Measurements from ENCODE around the gene MAP7.
"Not testable (repeated sequence)": the region's sequence is repeated elsewhere in the genome, so short reads cannot be mapped to it uniquely, and the experiment has no call there.

MAP7 gene

DNA sequence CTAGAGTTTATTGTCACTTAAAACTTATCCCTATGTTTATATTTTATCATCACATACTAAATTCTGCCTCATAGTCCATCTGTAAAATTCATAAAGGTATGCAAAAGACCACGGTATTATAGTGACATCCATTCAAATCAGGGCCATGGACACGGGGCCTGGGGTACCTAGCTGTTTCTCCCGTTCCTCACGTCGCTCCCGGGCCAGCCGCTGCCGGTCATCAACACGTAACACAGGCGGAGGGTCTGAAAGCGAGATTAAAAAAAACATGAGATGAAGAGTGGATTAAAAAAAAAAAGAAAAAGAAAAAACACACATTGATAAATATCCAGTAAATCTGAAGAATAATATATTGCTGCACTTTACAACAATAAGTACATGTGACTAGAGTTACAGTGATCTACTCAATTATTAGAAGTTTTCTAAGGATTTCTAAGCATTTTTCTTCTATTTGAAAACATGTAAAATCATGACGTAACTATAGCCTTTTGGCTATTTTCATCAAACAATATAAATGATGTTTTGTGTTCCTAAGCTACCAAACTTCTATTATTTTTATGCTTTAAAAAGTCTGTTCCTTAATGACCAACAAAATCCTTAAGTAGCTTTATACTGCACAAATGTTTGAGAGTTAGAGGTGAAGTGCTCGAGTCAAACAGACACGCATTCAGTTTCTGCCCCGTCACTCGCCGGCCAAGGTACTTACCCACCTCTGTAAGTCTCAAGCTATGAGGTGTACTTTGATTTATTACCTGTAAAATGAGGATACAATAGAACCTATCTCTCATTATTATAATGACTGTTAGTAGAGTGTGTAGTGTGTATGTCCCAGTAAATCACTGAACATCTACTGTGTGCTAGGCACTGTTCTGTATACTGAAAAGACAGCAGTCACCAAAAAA, 138.5 kb downstream of the MAP7 start:
- no peak for DNase-seq

DNA sequence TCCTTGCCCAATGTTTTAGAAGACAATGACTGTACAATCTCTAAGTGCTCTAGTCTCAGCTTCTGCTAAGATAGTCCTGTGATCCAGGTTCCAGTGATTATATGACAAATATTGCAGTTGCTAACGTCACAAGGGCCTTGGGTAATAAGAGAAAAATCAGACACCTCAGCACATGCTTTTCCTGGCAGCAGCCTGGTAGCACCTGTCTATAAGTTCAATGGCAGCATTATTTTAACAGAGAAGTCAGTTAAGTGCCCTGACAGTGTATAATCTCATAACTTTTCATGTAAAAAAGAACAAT, 139.2 kb downstream of the MAP7 start:
- no peak for DNase-seq

DNA sequence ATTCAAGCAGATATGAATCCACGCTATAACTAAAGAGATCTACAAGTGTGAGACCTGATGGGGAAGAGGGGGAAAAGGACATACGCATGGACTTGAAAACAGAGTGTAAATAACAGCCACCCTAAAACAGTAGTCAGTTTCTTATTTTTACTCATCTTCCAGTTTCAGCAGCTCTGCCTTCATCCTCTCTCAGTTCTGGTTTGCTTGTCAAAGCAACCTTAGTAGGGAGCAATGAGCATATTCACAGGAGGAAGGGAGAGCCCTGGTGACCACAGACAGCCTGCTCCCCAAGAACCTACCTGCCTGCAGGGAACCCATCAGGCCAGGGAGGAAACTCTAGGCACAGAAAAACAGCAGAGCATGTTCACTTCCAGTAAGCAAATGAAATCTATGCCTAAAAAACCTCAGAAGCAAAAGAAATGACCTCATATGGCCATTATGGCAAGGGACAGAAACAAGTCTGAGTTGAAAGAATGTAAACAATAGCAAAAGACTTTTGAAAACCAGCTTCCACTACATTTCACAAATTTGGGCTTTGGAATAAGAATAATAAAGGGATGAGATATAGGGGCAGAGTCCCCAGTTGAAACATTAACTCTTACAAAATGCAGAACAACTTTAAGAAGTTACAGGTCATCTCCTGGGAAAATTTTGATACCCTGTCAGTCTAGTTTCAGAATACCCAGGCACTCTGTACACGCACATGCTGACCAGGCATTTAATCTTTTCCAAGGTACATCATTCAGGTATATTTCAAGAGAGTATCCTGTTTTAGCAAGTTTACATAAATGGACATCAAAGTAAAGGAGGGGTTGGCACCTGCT, 139.8 kb downstream of the MAP7 start:
- DNase-seq = no peak

DNA sequence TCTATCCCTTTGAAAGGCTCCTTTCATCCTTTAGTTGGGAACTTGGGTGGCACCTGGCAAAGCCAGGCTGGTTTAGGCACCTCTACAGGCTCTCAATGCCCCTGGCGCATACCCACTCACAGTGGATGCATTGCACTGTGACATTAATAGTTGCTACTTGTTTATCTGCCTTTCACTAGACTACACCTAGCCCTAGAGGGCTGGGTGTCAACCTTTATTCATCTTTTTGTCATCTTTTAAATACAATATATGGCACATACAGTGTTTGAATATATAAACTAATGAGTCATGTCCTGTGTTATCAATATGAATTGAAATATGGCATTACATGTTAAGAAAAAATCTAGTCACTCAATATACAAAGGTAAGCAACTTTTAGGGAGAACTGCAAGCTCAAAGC, 140.6 kb downstream of the MAP7 start:
- DNase-seq = no peak

- no peak for DNase-seq
Measured at GRCh38 chr6:136408204-136408603, 142.0 kb downstream of the MAP7 start.

DNA sequence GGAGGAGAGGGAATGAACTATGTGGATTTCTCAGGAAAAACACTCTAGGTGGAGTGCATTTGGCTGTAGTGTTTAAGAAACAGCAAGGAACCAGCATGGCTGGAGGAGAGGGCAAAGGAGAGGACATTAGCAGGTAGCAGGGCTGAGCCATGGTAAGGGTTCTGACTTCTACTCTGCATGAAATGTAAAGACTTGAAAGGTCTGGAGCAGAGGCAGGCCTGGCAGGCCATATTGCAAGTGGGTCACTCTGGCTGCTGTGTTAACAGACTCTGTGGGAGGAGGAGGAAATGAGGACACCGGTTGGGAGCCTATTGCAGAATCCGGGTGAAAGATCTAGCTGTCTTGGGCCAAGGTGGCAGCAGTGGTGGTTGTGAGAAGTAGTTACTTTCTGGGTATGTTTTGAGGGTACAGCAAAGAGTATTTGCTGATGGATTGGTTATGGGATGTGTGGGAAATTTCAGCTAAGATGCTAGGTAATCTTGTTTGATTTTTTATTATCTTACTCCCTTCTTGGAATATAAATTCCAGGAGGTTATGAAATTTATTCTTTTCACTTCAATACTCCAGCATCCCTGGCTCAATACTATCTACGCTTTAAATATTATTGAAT, 144.7 kb downstream of the MAP7 start:
- DNase-seq = no peak

- DNase-seq = no peak
Measured at GRCh38 chr6:136404627-136405419, 145.4 kb downstream of the MAP7 start.

DNA sequence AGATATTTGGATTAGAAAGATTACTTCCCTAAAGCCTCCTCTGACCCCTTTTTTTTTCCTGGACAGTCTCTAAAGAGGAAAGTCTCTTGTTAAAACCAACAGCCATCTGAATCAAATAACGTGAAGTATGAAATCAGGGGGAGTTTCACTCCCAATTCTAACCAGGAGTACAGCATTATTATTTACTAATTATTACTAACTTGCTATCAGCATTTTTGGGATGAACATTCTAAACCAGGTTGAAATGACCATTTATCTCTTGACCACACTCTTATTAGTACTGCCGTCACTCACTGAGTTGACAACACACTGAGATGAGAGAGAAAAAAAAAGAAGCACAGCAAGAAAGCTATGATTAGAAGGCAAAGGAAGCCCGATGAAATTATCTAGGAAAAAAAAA, 146.2 kb downstream of the MAP7 start:
- no peak for DNase-seq

GRCh38 chr6:136403110-136403980, 146.9 kb downstream of the MAP7 start:
- peak; percentile 19 to 66 for DNase-seq

DNA sequence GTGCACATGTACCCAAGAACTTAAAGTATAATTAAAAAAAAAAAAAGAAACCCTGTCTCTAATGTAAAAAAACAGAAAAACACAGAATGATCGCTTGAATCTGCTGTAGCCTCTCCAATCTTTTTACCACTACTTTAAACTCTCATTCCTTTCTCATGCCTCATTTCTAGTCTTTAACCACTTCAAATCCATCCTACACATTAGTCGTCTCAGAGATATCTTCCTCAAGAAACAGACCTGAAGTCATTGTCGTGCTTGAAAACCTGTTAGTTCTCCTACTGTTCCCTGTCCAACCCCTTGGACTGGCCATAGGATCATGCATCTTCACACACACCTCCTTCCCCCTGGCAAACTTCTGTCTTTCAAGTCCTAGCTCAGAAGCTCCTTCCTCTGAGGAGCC, 148.5 kb downstream of the MAP7 start:
- DNase-seq = no peak

DNA sequence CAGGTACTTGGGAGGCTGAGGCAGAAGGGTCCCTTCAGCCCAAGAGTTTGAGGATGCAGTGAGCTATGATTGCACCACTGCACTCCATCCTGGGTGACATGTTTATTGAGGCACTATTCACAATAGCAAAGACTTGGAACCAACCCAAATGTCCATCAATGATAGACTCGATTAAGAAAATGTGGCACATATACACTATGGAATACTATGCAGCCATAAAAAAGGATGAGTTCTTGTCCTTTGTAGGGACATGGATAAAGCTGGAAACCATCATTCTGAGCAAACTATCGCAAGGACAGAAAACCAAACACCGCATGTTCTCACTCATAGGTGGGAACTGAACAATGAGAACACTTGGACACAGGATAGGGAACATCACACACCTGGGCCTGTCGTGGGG, 149.0 kb downstream of the MAP7 start:
- not testable (repeated sequence) for DNase-seq

DNA sequence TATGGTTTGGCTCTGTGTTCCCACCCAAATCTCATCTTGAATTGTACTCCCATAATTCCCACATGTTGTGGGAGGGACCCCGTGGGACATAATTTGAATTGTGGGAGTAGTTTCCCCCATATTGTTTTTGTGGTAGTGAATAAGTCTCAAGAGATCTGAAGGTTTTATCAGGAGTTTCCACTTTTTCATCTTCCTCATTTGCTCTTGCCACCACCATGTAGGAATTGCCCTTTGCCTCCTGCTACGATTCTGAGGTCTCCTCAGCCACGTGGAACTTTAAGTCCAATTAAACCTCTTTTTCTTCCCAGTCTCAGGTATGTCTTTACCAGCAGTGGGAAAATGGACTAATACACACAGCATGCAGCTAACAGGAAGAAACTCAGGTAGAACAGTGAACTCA, 151.8 kb downstream of the MAP7 start:
- no peak for DNase-seq

DNA sequence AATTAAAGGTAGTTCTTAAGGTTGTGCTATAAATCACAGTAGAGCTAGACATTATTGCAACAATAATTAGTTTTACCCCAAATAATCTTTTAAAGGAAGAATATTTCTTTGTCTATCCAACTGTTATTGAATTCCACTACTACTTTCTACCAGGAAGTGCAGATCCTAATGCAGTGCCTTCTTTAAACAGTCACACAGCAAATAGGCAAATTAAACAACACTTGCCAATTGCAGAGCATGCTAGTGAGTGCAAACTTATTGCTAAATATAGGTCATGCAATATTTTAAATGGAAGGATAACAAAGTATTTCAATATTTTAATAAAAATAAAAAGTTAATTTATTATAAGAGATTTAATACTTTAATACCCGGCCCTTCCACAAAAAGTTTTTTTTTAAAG, 153.3 kb downstream of the MAP7 start:
- DNase-seq = no peak

DNA sequence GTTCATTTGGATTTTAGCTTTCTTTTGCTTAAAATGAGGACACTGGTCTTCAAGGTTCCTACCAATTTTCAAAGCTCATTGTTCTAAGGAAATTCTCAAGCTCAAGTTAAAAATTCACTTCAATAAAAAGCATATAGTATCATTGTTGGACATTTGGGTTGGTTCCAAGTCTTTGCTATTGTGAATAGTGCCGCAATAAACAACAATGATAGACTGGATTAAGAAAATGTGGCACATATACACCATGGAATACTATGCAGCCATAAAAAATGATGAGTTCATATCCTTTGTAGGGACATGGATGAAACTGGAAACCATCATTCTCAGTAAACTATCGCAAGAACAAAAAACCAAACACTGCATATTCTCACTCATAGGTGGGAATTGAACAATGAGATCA, 159.3 kb downstream of the MAP7 start:
- not testable (repeated sequence) for DNase-seq

DNA sequence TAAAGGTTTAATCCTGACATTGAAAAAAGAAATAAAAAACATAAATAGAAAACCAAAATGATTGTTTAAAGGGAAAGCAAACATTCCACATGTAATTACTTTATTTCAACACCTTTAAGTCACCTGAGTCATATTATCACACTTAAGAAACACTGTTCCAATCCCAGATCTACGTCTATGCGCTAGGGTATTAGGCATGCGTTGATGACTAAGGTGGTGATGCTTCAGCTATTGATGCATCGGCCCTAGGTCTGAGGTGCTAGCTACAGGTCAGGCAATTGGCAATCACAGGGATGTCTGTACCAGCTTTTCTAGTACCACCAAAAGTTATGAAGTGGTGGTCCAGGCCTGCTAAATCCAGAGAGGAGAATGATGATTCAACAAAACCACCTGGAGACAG, 162.9 kb downstream of the MAP7 start:
- DNase-seq = no peak

- no peak for DNase-seq
Measured at GRCh38 chr6:136383268-136383937, 166.8 kb downstream of the MAP7 start.

- no peak for DNase-seq
Measured at GRCh38 chr6:136382676-136383252, 167.5 kb downstream of the MAP7 start.

GRCh38 chr6:136378888-136379287, 171.3 kb downstream of the MAP7 start:
- no peak for DNase-seq

- not testable (repeated sequence) for DNase-seq
Measured at GRCh38 chr6:136375836-136376235, 174.4 kb downstream of the MAP7 start.

GRCh38 chr6:136371959-136372358, 178.3 kb downstream of the MAP7 start:
- DNase-seq = no peak
